GM18511 (cell line): ENCODE results near the gene MYPOP.
"Not testable (repeated sequence)": the region's sequence is repeated elsewhere in the genome, so short reads cannot be mapped to it uniquely, and the experiment has no call there.

Experiments
- ATAC-seq: cut with Tn5 transposase; IDR thresholded peaks from one replicate; pipeline ENCODE4 v1.9.1; 2021; ENCODE audit warnings: mild to moderate bottlenecking, moderate library complexity; ENCODE audit not compliant: unreplicated experiment

Gene MYPOP

DNA sequence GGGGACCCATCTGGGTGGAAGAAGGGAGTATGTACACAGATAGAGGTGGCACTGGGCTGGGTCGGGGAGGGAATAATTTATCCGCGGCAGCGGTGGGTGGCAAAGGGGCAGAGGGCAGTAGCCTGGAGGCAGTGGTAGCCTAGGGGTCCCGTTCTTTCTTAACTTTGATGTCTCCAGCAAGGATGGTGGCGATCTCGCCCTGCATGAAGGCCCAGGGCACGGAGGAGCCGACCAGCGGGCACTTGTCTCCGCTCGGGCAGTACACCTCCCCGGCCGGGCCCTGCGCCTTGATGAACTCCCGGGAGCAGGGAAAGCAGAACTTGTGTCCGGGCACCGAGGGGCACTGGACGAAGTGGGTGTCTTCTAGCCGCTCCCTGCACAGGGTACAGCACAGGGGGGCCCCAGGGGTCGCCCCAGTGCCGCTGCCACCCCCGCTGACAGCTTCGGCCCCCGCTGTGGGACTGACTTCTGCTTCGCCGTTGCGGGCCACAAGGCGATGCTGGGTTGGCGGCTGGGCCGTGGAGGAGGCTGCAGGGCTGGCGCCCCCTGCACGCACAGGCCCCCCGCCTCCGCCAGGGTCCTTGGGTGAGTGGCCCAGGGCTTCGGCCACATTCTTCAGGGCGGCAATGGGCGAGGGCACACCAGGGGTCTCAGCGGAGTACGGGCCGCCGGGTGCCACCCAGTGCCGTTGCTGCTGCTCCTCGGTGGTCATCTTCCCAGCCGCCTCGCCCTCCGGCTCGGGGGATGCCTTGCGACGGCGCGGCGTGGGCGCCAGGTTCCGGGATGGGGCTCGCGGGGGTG lies 18.3 kb downstream of the MYPOP start:
- ATAC-seq = no peak

- ATAC-seq = no peak
These were observed 18.9 kb downstream of the MYPOP start for GRCh38 chr19:45883586-45883880.

DNA sequence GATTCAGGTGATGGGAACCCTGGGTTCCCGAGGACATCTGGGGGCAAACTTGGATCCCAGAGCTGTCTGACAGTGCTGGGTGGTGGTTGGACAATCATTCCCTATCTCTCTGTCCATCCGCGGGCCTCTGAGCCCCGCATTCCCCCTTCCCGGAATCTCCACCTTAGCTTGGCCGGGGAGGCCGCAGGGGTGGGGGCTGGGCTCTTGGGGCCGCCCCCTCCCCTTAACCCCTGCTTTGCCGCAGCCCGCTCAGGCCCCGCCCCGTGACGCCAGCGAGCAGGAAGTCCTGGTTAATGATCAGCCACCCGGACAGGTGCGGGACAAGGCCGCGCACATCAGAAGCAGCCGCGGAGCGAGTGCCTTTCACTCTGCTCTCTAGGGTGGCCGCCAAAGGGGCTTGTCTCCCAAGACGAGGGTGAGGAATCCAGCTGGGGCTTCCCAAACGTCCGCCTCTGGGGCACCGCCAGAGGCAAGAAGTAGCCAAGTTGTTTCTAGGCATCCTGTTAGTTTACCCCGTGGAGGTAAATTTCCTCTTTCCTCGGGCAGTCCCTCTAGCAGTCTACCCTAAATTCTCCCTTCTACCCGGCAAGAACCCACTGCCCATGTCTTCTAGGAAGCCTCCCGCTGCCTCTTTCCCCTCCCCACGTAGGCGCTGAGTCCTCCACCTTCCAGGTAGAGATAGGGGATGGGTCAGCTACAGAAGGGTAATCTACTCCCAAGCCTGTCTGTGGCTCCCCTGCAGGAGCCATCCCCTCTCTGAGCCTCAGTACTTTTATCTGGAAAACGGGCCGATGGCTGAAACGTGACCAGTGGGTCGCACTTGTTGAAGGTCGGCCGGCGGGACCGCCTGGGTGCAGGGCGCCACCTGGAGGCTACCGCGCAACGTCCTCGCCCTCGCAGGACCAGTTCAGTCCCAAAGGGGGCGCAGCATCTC lies 19.5 kb downstream of the MYPOP start:
- ATAC-seq = no peak

GRCh38 chr19:45881909-45882528 lies 20.4 kb downstream of the MYPOP start:
- no peak for ATAC-seq

DNA sequence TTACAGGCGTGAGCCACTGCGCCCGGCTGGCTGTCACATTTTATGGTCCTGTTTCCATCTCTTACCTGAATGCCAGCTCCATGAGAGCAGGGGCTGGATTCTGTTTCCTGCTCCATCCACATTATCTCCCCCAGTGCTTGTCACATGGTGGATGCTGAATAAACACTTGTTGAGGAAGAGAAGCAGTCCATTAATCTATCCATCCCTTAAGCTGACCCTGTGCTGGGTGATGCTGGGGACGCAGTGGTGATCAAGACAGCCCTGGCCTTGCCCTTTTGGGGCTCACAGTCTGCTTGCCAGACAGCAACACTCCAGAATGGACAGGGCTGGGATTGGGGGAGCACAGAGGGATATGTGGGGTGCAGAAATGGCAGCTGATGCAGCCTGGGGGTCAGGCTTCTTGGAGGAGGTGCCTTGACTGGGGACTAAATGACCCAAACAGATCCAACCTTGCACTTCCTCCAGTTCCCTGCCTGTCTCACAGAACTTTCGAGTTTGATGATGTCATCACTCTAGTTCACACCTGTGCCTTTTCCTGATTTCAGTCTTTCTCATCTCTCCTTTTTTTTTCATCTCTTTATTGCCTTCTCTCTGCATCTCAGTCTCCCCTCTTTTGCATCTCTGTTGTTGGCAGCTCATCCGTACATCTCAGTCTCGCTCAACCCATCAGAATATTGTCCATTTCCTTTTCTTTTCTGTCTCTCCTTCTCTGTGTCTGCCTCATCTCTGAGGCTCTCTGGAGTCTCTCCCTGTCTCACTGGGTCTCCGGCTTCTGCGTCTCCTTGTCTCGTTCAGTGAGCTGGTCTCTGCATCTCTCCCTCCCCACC lies 21.1 kb downstream of the MYPOP start:
- ATAC-seq = no peak

DNA sequence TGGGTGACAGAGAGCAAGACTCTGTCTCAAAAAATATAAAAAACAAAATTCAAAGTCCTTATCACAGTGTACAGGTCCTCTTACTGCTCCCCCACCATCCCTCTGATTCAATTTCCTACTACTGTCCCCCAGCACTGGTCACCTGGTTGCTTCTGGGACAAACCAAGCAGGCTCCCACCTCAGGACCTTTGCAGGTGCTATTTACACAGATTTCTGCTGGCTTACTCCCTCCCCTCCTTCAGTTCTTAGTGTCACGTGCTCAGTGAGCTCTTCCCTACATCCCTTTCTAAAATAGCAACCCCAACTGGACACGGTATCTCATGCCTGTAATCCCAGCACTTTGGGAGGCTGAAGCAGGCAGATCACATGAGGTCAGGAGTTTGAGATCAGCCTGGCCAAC lies 22.4 kb downstream of the MYPOP start:
- no peak for ATAC-seq

GRCh38 chr19:45879055-45879454 lies 23.4 kb downstream of the MYPOP start:
- ATAC-seq = no peak

DNA sequence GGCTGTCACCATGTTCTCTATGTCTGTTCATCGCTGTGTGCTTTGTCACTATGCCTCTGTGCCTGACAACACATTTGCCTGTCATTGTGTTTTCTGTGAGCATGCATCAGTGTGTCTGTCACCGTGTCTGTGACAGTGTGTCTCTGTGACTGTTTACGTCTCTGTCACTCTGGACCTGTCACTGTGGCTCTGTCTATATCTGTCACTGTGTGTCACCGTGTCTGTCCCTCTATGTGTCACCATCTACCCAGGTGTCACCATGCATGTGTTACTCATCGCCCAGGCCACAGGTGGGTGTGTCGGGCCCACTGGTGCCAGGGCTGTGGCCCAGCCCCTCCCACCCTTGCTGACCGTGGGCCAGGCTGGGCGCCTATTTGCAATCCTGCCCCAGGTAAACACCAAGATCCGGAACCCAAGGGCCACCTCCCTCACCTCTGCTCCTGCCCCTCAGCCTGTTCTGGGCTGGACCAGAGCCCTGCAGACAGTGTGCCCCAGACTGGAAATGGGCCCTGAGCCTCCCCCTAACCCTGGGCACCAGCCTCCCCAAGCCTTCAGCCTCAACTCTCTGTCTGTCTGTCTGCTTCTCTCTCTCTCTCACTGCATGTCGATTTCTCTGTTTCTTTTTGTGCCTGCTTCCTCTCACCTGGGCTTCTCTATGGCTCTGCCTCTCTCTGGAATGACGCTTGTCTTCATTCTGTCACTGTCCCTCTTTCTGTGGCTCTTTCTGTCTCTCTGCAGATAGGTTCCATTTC lies 24.2 kb downstream of the MYPOP start:
- ATAC-seq = no peak

- ATAC-seq = no peak
These were observed 25.8 kb downstream of the MYPOP start for GRCh38 chr19:45876411-45877197.

- no peak for ATAC-seq
These were observed 26.3 kb downstream of the MYPOP start for GRCh38 chr19:45876161-45876410.

GRCh38 chr19:45874620-45874966 lies 27.8 kb downstream of the MYPOP start:
- ATAC-seq = no peak

GRCh38 chr19:45873219-45873772 lies 29.1 kb downstream of the MYPOP start:
- ATAC-seq = no peak

- no peak for ATAC-seq
These were observed 30.1 kb downstream of the MYPOP start for GRCh38 chr19:45872095-45872919.

DNA sequence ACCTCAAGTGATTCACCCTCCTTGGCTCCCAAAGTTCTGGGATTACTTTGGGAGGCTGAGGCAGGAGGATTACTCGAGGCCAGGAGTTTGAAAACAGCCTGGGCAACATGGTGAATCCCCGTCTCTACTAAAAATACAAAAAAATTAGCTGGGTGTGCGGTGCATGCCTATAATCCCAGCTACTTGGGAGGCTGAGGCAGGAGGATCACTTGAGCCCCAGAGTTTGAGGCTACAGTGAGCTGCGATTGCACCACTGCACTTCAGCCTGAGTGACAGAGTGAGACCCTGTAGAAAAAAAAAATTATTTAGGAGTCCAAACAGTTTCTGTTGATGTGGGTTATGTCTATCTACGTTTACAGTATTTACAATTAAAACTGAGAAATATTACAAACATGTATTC lies 31.6 kb downstream of the MYPOP start:
- no peak for ATAC-seq

- ATAC-seq = not testable (repeated sequence)
These were observed 35.2 kb downstream of the MYPOP start for GRCh38 chr19:45867241-45867640.

DNA sequence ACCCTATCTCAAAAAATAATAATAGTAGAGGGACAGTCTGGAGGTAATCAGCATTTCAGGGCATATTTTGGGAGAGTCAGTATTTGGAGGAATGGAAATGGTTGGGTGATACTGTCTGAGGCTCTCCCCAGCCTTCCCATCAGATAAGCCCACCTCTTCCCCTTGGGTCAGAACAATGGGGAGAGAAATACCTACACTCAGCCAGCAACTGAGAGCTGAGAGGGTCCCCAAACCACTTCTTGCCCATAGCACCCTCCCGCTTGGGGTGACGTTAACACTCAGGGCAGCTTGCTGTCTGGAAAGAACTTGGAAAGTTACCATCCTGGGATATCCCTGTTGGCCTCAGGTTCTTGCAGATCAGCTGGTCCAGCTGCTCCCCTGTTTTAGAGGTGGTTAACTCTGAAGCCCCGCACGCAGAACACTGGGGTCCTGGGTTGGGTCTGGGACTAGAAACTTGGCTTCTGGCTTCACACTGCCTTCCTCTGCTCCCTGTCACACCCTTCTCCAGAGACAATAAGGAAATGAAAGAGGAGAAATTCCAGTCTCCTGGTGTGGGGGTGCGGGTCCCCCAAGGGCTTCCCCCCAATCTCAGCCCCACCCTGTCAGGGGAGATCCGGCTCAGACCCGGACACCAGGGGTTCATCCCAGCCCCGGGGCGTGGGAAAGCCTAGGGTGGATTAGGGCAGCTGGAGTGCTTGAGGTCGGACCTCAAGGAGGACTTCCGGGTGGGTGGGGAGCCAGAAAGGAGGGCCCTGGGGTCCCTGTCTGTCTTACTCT lies 35.8 kb downstream of the MYPOP start:
- ATAC-seq = no peak

DNA sequence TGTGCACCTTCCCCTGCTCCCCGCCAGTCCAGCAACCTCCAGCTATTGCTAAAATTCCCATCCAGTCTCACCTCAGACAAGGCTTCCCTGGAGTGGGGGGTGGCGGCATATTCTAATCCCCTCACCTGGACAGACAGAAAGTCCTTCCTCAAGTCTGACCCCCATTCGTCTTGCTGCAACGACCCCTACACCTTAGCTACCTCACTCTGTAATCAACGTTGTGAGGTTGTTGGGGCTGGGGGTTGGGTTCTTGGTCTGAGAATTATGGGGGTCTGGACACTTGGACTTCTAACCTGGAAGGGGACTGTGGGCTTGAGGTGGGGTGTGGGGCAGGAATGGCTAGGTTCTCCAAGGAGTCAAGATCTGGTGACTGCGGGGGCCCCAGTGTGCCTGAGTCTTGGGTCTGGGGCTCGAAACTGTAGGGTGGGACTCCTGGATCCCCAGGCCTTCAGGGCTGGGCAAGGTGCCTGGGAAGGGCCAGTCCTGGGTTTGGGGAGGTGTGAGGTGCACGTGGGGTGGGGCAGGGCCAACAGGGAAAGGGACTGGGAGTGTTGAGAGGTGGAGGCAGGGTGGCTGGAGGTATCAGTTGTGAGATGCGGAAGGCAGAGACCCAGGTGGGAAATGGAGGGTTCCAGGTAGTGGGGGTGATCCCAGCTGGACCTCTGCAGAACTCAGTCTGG lies 37.0 kb downstream of the MYPOP start:
- ATAC-seq = no peak
